Measurements from ENCODE around the gene STK38L.
A peak's percentile ranks its signal among the peaks of the same experiment; 100 is the strongest.

STK38L gene

GRCh38 chr12:27213830-27214787 lies 30.0 kb upstream of the STK38L start:
- DNase-seq (ENCODE audit: low spot score), result no peak
- no peak for TF ChIP-seq CTCF (IDR thresholded peaks at IDR 0.05; ENCODE audit: borderline replicate concordance, control extremely low read depth, extremely low read depth, insufficient read depth, missing control alignments)
- in situ Hi-C loops (cut with MboI; ENCODE audit: low sequenced_read_pairs, unreplicated experiment), result no loop called here

GRCh38 chr12:27217590-27217989 lies 26.5 kb upstream of the STK38L start:
- no peak for DNase-seq (ENCODE audit: low spot score)
- in situ Hi-C loops (cut with MboI; ENCODE audit: low sequenced_read_pairs, unreplicated experiment), result no loop called here
- TF ChIP-seq CTCF (IDR thresholded peaks at IDR 0.05; ENCODE audit: borderline replicate concordance, control extremely low read depth, extremely low read depth, insufficient read depth, missing control alignments), result no peak

- in situ Hi-C loops (cut with MboI; ENCODE audit: low sequenced_read_pairs, unreplicated experiment), result no loop called here
- no peak for DNase-seq (ENCODE audit: low spot score)
- TF ChIP-seq CTCF (IDR thresholded peaks at IDR 0.05; ENCODE audit: borderline replicate concordance, control extremely low read depth, extremely low read depth, insufficient read depth, missing control alignments), result no peak
These were observed 24.4 kb upstream of the STK38L start for GRCh38 chr12:27219693-27220054.

- DNase-seq (ENCODE audit: low spot score), result peak; percentile 40
- in situ Hi-C loops (cut with MboI; ENCODE audit: low sequenced_read_pairs, unreplicated experiment), result no loop called here
These were observed 23.8 kb upstream of the STK38L start for GRCh38 chr12:27220055-27220987.

GRCh38 chr12:27220988-27221345 lies 23.1 kb upstream of the STK38L start:
- no peak for TF ChIP-seq CTCF (IDR thresholded peaks at IDR 0.05; ENCODE audit: borderline replicate concordance, control extremely low read depth, extremely low read depth, insufficient read depth, missing control alignments)
- no peak for DNase-seq (ENCODE audit: low spot score)
- in situ Hi-C loops (cut with MboI; ENCODE audit: low sequenced_read_pairs, unreplicated experiment), result no loop called here

More at GRCh38 chr12:27220055-27220987, 23.8 kb upstream of the STK38L start:
- TF ChIP-seq CTCF (IDR thresholded peaks at IDR 0.05; ENCODE audit: borderline replicate concordance, control extremely low read depth, extremely low read depth, insufficient read depth, missing control alignments), result no peak

- in situ Hi-C loops (cut with MboI; ENCODE audit: low sequenced_read_pairs, unreplicated experiment), result no loop called here
- peak; percentile 45 for DNase-seq (ENCODE audit: low spot score)
- no peak for TF ChIP-seq CTCF (IDR thresholded peaks at IDR 0.05; ENCODE audit: borderline replicate concordance, control extremely low read depth, extremely low read depth, insufficient read depth, missing control alignments)
These were observed 22.3 kb upstream of the STK38L start for GRCh38 chr12:27221625-27222387.
